Ascending aorta (tissue), 2 donors: ENCODE data around the gene SPSB1. TPM values are rescaled to one million over a fixed set of nuclear protein-coding genes. Genes with fewer than 3 reads are reported as not detected.

Source experiments
- DNase-seq, 2 donors: peaks; one replicate each; pipeline ENCODE4 v3.0.0-alpha.2; 2019; ENCODE audit warnings: low spot score in 2 of 2
- H3K27ac ChIP-seq, 2 donors: fragments of 200-600 bp; sonication (generic); one replicate each; pipeline ENCODE4 v1.5.1; 2016 to 2017; ENCODE audit warnings: mild to moderate bottlenecking in 1 of 2
- H3K27me3 ChIP-seq: fragments of 200-600 bp; sonication (generic); one replicate; pipeline ENCODE4 v1.5.1; 2017
- H3K36me3 ChIP-seq, 2 donors: fragments of 200-600 bp; sonication (generic); one replicate each; pipeline ENCODE4 v1.5.1; 2016
- H3K4me1 ChIP-seq, 2 donors: fragments of 200-600 bp; sonication (generic); one replicate each; pipeline ENCODE4 v1.5.1; 2016 to 2017; ENCODE audit warnings: mild to moderate bottlenecking in 1 of 2
- H3K4me3 ChIP-seq, 2 donors: fragments of 200-600 bp; sonication (generic); one replicate each; pipeline ENCODE4 v1.5.1; 2016 to 2017; ENCODE audit warnings: mild to moderate bottlenecking in 1 of 2
- H3K9me3 ChIP-seq, 2 donors: fragments of 200-600 bp; sonication (generic); one replicate each; pipeline ENCODE4 v1.5.1; 2016
- intact Hi-C: fragments of 100-400 bp; cut with DNase I; formaldehyde crosslinking; loops from one replicate; pipeline ENCODE4 v1.15.1; 2023
- total RNA-seq: library from RNA; depleted of rRNA; stranded (reverse); fragments of >200 nt; gene quantifications from one replicate; pipeline ENCODE4 v1.1.0, GENCODE V29; 2016
- TF ChIP-seq, protein P1 (sequence below), 3 experiments: fragments of 200-600 bp in 2 of 3; fragments of 450-650 bp in 1 of 3; sonication (generic) in 2 of 3; IDR thresholded peaks; one replicate each; pipeline ENCODE4 v1.5.1; 2016 to 2019; ENCODE audit warnings: antibody characterized with exemption in 3 of 3, mild to moderate bottlenecking in 1 of 3, moderate library complexity in 1 of 3

SPSB1 gene
- total RNA-seq, 1 donor from 2014 or later = 64.9 TPM

DNA sequence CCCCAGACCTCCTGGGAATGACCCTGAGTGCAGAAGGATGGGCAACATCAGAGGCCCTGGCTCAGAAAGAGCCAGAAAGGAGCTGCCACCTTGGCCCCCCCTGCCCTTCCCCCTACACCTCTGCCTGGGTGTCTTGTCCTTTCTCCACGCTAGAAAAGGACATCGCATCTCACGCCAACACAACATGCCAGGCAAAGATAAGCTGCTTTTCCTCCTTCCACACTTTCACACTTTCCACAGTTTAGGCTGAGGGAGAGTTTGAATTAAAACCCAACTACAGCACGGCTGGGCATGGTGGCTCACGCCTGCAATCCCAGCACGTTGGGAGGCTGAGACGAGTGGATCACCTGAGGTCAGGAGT lies 109.5 kb downstream of the SPSB1 start:
- Histone ChIP-seq H3K9me3 (no peaks in the 10 kb centered on the region), H3K27ac (peak overlapping the region; percentile 87 to 93), H3K36me3 (no peaks in the 10 kb centered on the region), H3K4me3 (no peak overlapping the region), H3K4me1 (peaks cover 34 to 51% of the 10 kb centered on the region in 2 donors), H3K27me3 (no peaks in the 10 kb centered on the region)
- no peak for DNase-seq
- intact Hi-C loops = loop anchor here (1.0 kb wide), 2 partner anchors 11 to 26 kb away; no protein-coding TSS in a partner anchor
- TF ChIP-seq, protein P1, sequence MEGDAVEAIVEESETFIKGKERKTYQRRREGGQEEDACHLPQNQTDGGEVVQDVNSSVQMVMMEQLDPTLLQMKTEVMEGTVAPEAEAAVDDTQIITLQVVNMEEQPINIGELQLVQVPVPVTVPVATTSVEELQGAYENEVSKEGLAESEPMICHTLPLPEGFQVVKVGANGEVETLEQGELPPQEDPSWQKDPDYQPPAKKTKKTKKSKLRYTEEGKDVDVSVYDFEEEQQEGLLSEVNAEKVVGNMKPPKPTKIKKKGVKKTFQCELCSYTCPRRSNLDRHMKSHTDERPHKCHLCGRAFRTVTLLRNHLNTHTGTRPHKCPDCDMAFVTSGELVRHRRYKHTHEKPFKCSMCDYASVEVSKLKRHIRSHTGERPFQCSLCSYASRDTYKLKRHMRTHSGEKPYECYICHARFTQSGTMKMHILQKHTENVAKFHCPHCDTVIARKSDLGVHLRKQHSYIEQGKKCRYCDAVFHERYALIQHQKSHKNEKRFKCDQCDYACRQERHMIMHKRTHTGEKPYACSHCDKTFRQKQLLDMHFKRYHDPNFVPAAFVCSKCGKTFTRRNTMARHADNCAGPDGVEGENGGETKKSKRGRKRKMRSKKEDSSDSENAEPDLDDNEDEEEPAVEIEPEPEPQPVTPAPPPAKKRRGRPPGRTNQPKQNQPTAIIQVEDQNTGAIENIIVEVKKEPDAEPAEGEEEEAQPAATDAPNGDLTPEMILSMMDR (IDR thresholded peaks at IDR 0.05) = no peak

DNA sequence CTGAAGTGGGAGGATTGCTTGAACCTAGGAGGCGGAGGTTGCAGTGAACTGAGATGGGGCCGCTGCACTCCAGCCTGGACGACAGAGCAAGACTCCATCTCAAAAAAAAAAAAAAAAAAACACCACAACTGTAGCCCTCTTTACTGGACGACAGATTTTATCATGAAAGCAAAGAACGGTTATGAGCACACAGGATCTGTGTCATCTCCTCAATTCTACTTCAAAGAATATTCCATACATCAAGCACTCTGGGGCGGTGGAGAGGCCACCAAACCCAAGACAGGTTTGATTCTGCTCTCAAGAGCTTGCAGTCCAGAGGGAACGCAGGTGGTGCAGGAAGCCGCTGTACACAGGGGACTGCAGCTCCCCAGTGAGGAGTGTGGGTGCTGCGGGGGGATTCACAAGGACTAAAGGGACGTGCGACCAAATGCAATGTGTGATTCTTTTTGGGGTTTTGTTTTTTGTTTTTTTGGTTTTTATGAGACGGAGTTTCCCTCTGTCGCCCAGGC lies 110.1 kb downstream of the SPSB1 start:
- no peaks in the 10 kb centered on the region for H3K36me3 ChIP-seq
- TF ChIP-seq, protein P1 (IDR thresholded peaks at IDR 0.05) = no peak
- intact Hi-C loops = loop anchor here (1.0 kb wide), 2 partner anchors 11 to 26 kb away; no protein-coding TSS in a partner anchor
- DNase-seq = no peak
- H3K27ac ChIP-seq = peak overlapping the region; percentile 87 to 93
- H3K27me3 ChIP-seq = no peaks in the 10 kb centered on the region
- peaks cover 34 to 46% of the 10 kb centered on the region in 2 donors for H3K4me1 ChIP-seq
- no peaks in the 10 kb centered on the region for H3K9me3 ChIP-seq
- no peak overlapping the region for H3K4me3 ChIP-seq

DNA sequence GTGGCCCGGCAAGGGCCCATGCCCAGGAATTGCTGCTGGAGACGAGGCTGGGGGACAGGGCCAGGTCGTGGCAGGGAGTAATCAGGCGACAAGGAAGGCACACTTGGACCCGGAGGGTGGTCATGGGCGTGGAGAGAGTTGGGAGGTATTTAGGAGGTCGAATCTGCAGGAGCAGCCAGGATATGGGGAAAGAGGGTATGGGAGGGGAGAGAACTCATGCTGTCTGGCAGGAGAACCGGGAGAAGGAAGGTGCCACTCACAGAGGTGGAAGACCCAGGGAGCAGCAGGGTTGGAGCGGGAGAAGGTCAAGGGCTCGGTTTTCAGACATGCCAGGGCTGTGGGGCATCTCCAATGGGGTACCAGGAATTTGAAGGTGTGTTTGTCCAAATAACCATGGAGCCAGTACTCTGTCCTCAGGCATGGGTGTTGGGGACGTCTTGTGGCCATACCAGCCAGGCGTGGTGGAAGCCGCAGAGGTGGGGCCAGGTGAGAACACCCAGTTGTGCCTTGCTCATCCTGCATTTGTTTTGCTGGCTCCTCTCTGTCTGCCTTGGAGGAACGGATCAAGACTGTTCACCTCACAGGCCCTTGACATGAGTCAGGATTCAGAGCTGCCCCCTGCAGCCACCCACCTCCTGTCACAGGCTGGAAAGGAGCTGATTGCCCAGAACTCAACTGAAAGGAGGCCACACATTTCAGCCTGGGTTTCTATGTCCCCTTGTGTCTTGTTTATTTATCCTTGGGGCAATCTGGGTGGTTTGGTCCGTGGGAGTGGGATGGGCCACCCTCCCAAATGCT lies 111.6 kb downstream of the SPSB1 start:
- Histone ChIP-seq H3K27ac (peak overlapping the region; percentile 61 to 87), H3K9me3 (no peaks in the 10 kb centered on the region), H3K4me3 (no peak overlapping the region), H3K4me1 (peaks cover 27 to 33% of the 10 kb centered on the region in 2 donors), H3K27me3 (no peaks in the 10 kb centered on the region), H3K36me3 (no peaks in the 10 kb centered on the region)
- TF ChIP-seq, protein P1 (IDR thresholded peaks at IDR 0.05) = no peak
- no peak for DNase-seq
- intact Hi-C loops = no loop called here

DNA sequence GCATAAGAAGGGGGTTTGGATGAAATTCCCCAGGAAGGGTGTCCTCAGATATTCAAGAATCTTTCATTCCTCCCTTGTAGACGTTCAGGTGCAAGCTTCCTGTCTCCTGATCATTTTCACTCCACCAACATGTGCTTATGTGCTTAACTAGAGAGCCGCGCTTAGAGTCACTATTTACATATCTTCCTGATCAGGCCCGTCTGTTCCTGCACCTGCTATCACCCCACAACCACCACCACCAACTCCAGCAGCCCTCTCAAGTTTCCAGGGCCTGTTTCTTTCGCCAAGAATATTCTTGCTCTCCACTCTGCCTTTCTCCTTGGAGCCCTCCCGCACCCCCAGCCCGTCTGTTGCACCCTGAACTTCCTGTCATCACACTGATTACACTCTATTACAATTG lies 113.4 kb downstream of the SPSB1 start:
- Histone ChIP-seq H3K27ac (peak overlapping the region in 1 of 2 donors; percentile 61), H3K4me3 (no peak overlapping the region), H3K9me3 (no peaks in the 10 kb centered on the region), H3K27me3 (no peaks in the 10 kb centered on the region), H3K36me3 (no peaks in the 10 kb centered on the region), H3K4me1 (peaks cover 12 to 15% of the 10 kb centered on the region in 2 donors)
- intact Hi-C loops = no loop called here
- DNase-seq = no peak
- TF ChIP-seq, protein P1 (IDR thresholded peaks at IDR 0.05) = no peak

DNA sequence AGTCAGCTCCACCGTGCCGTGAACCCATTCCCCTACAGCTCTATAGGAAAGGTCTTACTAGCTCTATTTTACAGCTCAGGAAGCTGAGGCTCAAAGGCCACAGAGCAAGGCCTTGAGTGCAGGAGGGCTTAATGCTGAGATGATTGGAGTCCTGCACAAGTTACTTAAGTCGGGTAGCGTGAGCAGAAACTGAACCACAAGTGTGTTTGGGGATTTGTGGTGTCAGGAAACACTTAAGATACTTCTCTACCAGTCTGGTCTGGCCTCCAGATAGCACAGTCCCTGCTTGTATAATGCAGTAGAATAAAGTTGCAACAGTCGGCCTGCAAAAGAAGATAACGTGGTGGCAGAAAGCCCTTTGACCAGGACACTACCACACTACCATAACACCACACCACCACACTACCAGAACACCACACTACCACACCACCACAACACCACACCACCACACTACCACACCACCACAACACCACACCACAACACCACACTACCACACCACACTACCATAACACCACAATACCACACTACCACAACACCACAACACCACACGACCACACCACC lies 118.1 kb downstream of the SPSB1 start:
- Histone ChIP-seq H3K9me3 (no peaks in the 10 kb centered on the region), H3K4me3 (no peak overlapping the region), H3K27ac (no peak overlapping the region), H3K27me3 (no peaks in the 10 kb centered on the region), H3K36me3 (no peaks in the 10 kb centered on the region), H3K4me1 (peaks cover 24 to 35% of the 10 kb centered on the region in 2 donors)
- intact Hi-C loops = no loop called here
- no peak for DNase-seq
- TF ChIP-seq, protein P1 (IDR thresholded peaks at IDR 0.05) = no peak
